ENCODE measurements around the gene FBXL16.

FBXL16 gene

DNA sequence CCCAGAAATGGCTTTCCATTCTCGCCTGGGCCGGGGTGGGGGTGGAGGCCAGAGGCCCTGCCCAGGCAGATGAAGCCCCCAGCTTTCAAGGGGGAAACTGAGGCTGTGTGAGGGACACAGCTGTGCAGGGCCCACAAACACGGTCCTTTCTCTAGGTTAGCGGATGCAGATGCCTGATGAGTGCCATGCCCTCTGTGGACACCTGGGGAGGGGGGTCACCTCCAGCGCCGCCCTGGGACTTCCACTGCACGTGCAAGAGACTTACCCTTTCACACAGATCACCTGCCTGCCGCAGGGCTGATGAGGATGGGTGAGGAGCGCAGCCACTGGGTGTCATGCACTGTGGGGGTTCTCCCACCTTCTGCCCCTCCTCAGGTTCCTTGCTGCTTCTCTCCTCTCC, 12.8 kb upstream of the FBXL16 start:
- Histone ChIP-seq H3K27me3 (peaks cover 73% of the 10 kb centered on the region), H3K9me3 (no peaks in the 10 kb centered on the region), H3K27ac (no peak overlapping the region), H3K36me3 (no peaks in the 10 kb centered on the region), H3K4me3 (ENCODE audit: low read depth in 1 of 2, low read length in 1 of 2) (no peak overlapping the region), H3K4me1 (ENCODE audit: control insufficient read depth in 1 of 2, insufficient read depth in 1 of 2, low read depth in 1 of 2, low read length in 1 of 2) (peaks cover 29 to 38% of the 10 kb centered on the region in 2 experiments)
- TF ChIP-seq, protein P1, sequence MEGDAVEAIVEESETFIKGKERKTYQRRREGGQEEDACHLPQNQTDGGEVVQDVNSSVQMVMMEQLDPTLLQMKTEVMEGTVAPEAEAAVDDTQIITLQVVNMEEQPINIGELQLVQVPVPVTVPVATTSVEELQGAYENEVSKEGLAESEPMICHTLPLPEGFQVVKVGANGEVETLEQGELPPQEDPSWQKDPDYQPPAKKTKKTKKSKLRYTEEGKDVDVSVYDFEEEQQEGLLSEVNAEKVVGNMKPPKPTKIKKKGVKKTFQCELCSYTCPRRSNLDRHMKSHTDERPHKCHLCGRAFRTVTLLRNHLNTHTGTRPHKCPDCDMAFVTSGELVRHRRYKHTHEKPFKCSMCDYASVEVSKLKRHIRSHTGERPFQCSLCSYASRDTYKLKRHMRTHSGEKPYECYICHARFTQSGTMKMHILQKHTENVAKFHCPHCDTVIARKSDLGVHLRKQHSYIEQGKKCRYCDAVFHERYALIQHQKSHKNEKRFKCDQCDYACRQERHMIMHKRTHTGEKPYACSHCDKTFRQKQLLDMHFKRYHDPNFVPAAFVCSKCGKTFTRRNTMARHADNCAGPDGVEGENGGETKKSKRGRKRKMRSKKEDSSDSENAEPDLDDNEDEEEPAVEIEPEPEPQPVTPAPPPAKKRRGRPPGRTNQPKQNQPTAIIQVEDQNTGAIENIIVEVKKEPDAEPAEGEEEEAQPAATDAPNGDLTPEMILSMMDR (IDR thresholded peaks at IDR 0.05) = no peak

DNA sequence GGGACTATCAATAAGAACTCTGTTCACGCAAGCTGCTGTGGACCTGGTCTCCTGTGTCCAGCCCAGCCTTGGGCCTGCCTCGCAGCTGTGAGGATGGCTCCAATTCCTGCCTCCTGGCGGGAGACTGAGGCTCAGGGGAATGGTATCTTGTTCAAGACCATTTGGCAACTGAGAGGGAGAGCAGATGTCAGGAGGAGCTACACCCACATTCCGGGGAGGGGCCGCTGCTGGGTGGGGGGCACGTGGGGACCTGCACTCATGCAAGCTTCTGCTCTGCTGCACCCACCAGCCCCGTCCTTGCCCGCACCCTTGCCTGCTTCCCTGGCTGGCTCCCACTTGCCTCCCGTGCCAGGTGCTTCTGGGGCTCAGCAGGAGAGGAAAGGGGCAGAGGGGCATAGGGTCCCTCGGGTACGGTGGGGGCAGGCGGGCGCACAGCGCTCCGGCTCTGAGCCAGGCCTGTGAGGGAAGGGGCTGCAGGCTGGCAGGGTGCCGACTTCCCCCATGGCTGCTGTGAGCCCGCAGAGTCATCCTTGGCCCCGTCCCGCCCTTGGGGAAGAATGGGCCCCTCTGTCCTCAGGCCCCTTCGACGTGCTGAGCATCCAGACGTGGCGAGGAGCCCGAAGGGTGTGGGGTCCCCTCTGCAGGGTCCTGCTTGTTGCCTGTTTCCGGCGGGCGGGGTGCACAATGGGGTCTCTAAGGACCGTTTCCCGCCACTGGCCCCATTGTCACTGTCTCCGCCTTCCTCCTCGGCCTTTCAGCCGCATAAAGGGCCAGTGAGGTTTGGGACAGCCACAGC, 12.0 kb upstream of the FBXL16 start:
- peaks cover 80% of the 10 kb centered on the region for H3K27me3 ChIP-seq
- no peaks in the 10 kb centered on the region for H3K36me3 ChIP-seq
- H3K4me1 ChIP-seq (ENCODE audit: control insufficient read depth in 1 of 2, insufficient read depth in 1 of 2, low read depth in 1 of 2, low read length in 1 of 2) = peaks cover 29 to 38% of the 10 kb centered on the region in 2 experiments
- no peak overlapping the region for H3K27ac ChIP-seq
- no peaks in the 10 kb centered on the region for H3K9me3 ChIP-seq
- no peak overlapping the region for H3K4me3 ChIP-seq (ENCODE audit: low read depth in 1 of 2, low read length in 1 of 2)
- TF ChIP-seq, protein P1 (IDR thresholded peaks at IDR 0.05) = no peak

DNA sequence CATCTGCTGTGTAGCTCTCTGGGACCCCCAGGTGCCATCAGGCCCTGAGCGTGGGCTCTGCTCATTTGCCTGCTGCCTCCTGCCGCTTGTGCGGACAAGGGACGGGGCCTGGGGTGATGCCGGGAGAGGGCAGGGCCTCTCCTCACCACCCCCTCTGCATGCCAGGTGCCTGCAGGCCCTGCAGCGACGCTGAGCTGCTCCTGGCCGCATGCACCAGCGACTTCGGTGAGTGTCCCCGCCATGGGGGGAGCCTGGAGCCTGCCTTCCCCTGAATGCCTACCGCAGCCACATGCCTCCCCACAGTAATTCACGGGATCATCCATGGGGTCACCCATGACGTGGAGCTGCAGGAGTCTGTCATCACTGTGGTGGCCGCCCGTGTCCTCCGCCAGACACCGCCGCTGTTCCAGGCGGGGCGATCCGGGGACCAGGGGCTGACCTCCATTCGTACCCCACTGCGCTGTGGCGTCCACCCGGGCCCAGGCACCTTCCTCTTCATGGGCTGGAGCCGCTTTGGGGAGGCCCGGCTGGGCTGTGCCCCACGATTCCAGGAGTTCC, 11.2 kb upstream of the FBXL16 start:
- Histone ChIP-seq H3K9me3 (no peaks in the 10 kb centered on the region), H3K27ac (no peak overlapping the region), H3K4me3 (ENCODE audit: low read depth in 1 of 2, low read length in 1 of 2) (no peak overlapping the region), H3K4me1 (ENCODE audit: control insufficient read depth in 1 of 2, insufficient read depth in 1 of 2, low read depth in 1 of 2, low read length in 1 of 2) (peaks cover 29 to 35% of the 10 kb centered on the region in 2 experiments), H3K27me3 (peaks cover 88% of the 10 kb centered on the region), H3K36me3 (no peaks in the 10 kb centered on the region)
- TF ChIP-seq, protein P1 (IDR thresholded peaks at IDR 0.05) = no peak

DNA sequence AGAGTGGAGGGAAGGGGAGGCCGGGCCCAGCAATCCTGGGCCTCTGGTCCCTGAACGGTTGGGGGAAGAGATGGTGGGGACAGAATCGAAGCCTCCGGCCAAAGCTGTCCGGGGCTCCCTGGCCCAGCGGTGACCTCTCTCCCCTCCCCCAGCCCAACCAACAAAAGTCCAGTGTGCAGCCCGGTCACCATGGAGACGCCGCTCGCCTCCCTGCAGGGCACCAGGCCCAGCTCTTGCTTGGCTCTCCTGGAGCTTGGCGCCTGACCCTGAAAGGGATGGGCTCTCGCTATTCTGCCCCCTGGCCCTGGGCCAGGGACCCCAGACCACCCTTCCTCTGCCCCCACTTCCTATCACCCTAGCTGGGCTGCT, 10.6 kb upstream of the FBXL16 start:
- Histone ChIP-seq H3K36me3 (no peaks in the 10 kb centered on the region), H3K9me3 (no peaks in the 10 kb centered on the region), H3K27me3 (peaks cover 95% of the 10 kb centered on the region), H3K4me1 (ENCODE audit: control insufficient read depth in 1 of 2, insufficient read depth in 1 of 2, low read depth in 1 of 2, low read length in 1 of 2) (peaks cover 22 to 28% of the 10 kb centered on the region in 2 experiments), H3K4me3 (ENCODE audit: low read depth in 1 of 2, low read length in 1 of 2) (no peak overlapping the region), H3K27ac (no peak overlapping the region)
- TF ChIP-seq, protein P1 (IDR thresholded peaks at IDR 0.05) = no peak

DNA sequence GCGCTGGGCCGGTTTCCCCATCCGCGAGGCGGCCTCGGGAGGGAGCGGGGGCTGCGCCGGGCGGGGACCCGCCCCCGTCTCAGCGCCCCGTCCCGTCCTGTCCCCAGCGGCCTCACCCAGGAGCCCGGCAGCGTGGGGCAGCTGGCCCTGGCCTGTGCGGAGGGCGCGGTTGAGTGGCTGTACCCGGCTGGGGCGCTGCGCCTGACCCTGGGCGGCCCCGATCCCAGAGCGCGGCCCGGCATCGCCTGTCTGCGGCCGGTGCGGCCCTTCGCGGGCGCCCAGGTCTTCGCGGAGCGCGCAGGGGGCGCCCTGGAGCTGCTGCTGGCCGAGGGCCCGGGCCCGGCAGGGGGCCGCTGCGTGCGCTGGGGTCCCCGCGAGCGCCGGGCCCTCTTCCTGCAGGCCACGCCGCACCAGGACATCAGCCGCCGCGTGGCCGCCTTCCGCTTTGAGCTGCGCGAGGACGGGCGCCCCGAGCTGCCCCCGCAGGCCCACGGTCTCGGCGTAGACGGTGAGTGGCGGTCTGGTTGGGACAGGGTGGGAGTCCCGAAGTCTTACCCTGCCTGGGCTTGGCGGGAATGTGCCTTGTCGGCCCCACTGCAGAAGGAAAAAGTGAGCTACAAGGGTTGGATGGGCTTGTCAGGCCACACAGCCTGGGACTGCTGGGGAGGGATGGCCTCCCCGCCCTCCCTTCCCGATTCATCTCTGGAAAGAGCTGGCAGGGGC, 10.0 kb upstream of the FBXL16 start:
- no peaks in the 10 kb centered on the region for H3K36me3 ChIP-seq
- TF ChIP-seq, protein P1 (IDR thresholded peaks at IDR 0.05) = no peak
- H3K9me3 ChIP-seq = no peaks in the 10 kb centered on the region
- peaks cover 100% of the 10 kb centered on the region for H3K27me3 ChIP-seq
- peaks cover 18 to 24% of the 10 kb centered on the region in 2 experiments for H3K4me1 ChIP-seq (ENCODE audit: control insufficient read depth in 1 of 2, insufficient read depth in 1 of 2, low read depth in 1 of 2, low read length in 1 of 2)
- H3K4me3 ChIP-seq (ENCODE audit: low read depth in 1 of 2, low read length in 1 of 2) = peak overlapping the region; percentile 43 to 54
- no peak overlapping the region for H3K27ac ChIP-seq
